Tibial nerve (tissue), 4 donors: ENCODE measurements around the gene CEP112. TPM values are rescaled to one million over a fixed set of nuclear protein-coding genes. Genes with fewer than 3 reads are reported as not detected.

ENCODE experiments used
- DNase-seq, 2 donors: peaks; one replicate each; pipeline ENCODE4 v3.0.0-alpha.2; 2019; ENCODE audit warnings: low spot score in 2 of 2
- H3K27ac ChIP-seq, 4 donors: fragments of 200-600 bp; sonication (generic) in 3 of 4; one replicate each; pipeline ENCODE4 v1.5.1; 2017 to 2019; ENCODE audit warnings: mild to moderate bottlenecking in 1 of 4
- H3K27me3 ChIP-seq, 2 donors: fragments of 200-600 bp; sonication (generic) in 1 of 2; one replicate each; pipeline versions ENCODE4 v1.5.1 to v1.6.0; 2017 to 2019
- H3K36me3 ChIP-seq, 3 donors: fragments of 200-600 bp; sonication (generic); one replicate each; pipeline ENCODE4 v1.5.1; 2018 to 2019
- H3K4me1 ChIP-seq, 4 donors: fragments of 200-600 bp; sonication (generic) in 3 of 4; one replicate each; pipeline ENCODE4 v1.5.1; 2017 to 2019
- H3K4me3 ChIP-seq, 4 donors: fragments of 200-600 bp; sonication (generic) in 3 of 4; one replicate each; pipeline ENCODE4 v1.5.1; 2017 to 2019; ENCODE audit warnings: mild to moderate bottlenecking in 1 of 4, moderate library complexity in 1 of 4
- H3K9me3 ChIP-seq, 4 donors: fragments of 200-600 bp; sonication (generic) in 3 of 4; one replicate each; pipeline ENCODE4 v1.5.1; 2017 to 2019
- EP300 ChIP-seq, 2 donors: sonication (generic); formaldehyde crosslinking; IDR thresholded peaks; one replicate each; pipeline ENCODE4 v1.6.1; 2017; ENCODE audit warnings: antibody characterized with exemption in 2 of 2, mild to moderate bottlenecking in 1 of 2
- POLR2A ChIP-seq, 2 donors: fragments of 450-650 bp; IDR thresholded peaks; one replicate each; pipeline ENCODE4 v1.6.1; 2017; ENCODE audit warnings: antibody characterized with exemption in 2 of 2, mild to moderate bottlenecking in 2 of 2, moderate library complexity in 2 of 2
- WGBS, 2 donors: methylation state at CpG; one replicate each; pipeline ENCODE4 v1.1.5; 2018; 5-methylcytosine and 5-hydroxymethylcytosine counted together
- total RNA-seq, 4 donors: library from RNA; depleted of rRNA; stranded (reverse); fragments of >200 nt; gene quantifications; one replicate each; pipeline ENCODE4 v1.1.0, GENCODE V29; 2016
- TF ChIP-seq, protein P1 (sequence below), 5 experiments: fragments of 200-600 bp in 3 of 5; fragments of 450-650 bp in 2 of 5; sonication (generic) in 3 of 5; IDR thresholded peaks; one replicate each; pipeline ENCODE4 v1.5.1; 2016 to 2019; ENCODE audit warnings: antibody characterized with exemption in 5 of 5, mild to moderate bottlenecking in 3 of 5, moderate library complexity in 2 of 5

The CEP112 gene
- 10 to 100 TPM; 26.0 to 46.8 (median 34.2) TPM for total RNA-seq

DNA sequence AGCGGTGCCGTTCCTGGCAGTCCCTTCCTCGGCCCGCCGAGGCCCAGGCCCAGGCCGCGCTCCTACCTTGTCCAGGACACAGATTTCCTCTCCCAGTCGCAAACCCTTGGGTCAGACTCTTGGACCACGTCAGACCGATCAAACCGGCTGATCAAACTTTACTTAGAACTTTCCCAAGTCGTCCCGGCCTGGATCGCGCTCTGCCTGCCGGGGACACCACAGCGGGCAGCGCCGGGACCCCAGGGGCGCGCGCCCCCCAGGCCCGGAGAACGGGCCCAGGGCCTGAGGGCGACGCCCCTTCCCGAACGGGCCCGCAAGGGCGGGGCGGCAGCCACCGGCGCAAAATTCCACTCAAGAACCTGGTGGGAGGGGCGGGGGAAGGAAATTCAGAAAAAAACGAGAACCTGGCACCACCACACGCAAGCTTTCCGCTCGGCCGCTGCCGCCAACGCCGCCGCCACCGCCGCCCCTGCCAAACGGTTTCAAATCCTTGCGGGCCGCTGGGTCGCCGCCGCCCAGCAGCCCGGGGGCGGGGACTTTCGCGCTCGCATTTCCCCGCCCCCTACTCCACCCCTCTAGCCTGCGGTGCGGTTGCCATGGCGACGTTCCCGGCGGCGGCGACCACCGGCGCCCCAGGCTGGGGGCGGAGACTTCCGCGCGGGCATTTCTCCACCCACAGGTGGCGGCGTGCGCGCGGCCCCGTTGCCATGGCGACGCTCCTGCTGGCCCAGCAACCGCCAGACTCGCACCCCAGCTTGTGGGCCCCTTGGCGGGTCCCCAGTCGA lies at the start of gene CEP112:
Gene CEP112, minus strand, starts transcription at position 541 of the 785 bp plus-strand sequence.
- peak; percentile 35 to 59 for DNase-seq
- no peaks in the 10 kb centered on the region for H3K27me3 ChIP-seq
- H3K36me3 ChIP-seq, result no peaks in the 10 kb centered on the region
- TF ChIP-seq POLR2A (IDR thresholded peaks at IDR 0.05) (peak in 1 of 2 donors; percentile 37), EP300 (IDR thresholded peaks at IDR 0.05) (peak in 1 of 2 donors; percentile 33)
- TF ChIP-seq, protein P1, sequence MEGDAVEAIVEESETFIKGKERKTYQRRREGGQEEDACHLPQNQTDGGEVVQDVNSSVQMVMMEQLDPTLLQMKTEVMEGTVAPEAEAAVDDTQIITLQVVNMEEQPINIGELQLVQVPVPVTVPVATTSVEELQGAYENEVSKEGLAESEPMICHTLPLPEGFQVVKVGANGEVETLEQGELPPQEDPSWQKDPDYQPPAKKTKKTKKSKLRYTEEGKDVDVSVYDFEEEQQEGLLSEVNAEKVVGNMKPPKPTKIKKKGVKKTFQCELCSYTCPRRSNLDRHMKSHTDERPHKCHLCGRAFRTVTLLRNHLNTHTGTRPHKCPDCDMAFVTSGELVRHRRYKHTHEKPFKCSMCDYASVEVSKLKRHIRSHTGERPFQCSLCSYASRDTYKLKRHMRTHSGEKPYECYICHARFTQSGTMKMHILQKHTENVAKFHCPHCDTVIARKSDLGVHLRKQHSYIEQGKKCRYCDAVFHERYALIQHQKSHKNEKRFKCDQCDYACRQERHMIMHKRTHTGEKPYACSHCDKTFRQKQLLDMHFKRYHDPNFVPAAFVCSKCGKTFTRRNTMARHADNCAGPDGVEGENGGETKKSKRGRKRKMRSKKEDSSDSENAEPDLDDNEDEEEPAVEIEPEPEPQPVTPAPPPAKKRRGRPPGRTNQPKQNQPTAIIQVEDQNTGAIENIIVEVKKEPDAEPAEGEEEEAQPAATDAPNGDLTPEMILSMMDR (IDR thresholded peaks at IDR 0.05), result peak in 1 of 5 experiments; percentile 39
- peak within 1 kb of the TSS; percentile 42 to 87 (median 80) for H3K27ac ChIP-seq
- H3K4me1 ChIP-seq, result peaks cover 0 to 23% (median 14%) of the 10 kb centered on the region in 4 donors
- H3K4me3 ChIP-seq, result peak within 1 kb of the TSS; percentile 53 to 69 (median 60)
- H3K9me3 ChIP-seq, result no peaks in the 10 kb centered on the region
- 0 to 1% methylated on average over 25 to 83 of the region's 83 CpGs for WGBS, 2 donors

DNA sequence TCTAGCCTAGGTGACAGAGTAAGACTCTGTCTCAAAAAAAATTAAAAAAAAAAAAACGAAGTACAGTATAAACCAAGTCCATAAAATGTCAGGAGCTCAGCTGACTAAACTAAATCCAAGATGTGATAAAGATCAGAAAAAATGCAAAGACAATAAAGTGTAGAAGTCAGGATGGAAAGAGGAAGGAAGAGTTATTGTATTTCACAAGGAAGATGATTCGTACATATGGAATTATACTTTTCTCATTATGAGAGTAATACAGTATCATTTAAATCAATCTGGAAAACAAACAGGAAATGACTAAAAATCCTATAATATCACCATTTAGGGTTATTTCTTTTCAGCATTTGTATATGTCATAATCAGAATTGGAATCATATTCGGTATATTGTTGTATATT lies 48.7 kb upstream of the CEP112 start:
- no peaks in the 10 kb centered on the region for H3K4me1 ChIP-seq
- H3K27me3 ChIP-seq, result no peaks in the 10 kb centered on the region
- H3K36me3 ChIP-seq, result no peaks in the 10 kb centered on the region
- no peaks in the 10 kb centered on the region for H3K9me3 ChIP-seq
- 54% methylated on average over 3 of the region's 3 CpGs for WGBS, 2 donors
- TF ChIP-seq POLR2A (IDR thresholded peaks at IDR 0.05) (no peak), EP300 (IDR thresholded peaks at IDR 0.05) (no peak)
- TF ChIP-seq, protein P1 (IDR thresholded peaks at IDR 0.05), result no peak
- DNase-seq, result no peak
- H3K4me3 ChIP-seq, result no peak overlapping the region
- H3K27ac ChIP-seq, result no peak overlapping the region

DNA sequence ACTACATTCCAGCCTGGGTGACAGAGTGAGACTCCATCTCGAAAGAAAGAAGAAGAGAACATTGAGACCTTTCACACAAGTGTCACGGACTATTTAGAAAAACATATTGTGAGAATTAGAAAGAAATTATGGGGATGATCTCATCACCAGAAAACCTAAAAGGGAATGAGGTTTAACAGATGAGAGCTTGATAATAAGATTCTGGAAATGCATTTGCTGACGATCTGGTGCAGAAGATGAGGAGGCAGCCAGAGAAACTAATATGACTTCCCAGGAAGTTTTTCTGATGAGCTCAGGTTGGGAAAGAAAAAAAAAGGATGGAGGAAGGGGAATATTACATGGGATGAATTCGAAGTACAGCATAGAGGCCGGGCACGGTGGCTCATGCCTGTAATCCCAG lies 48.1 kb upstream of the CEP112 start:
- Histone ChIP-seq H3K4me3 (no peak overlapping the region), H3K9me3 (no peaks in the 10 kb centered on the region), H3K27ac (no peak overlapping the region), H3K27me3 (no peaks in the 10 kb centered on the region), H3K36me3 (no peaks in the 10 kb centered on the region), H3K4me1 (no peaks in the 10 kb centered on the region)
- no peak for TF ChIP-seq POLR2A (IDR thresholded peaks at IDR 0.05)
- no peak for TF ChIP-seq EP300 (IDR thresholded peaks at IDR 0.05)
- TF ChIP-seq, protein P1 (IDR thresholded peaks at IDR 0.05), result no peak
- WGBS, 2 donors, result 79 to 80% methylated on average over 6 of the region's 6 CpGs
- no peak for DNase-seq

DNA sequence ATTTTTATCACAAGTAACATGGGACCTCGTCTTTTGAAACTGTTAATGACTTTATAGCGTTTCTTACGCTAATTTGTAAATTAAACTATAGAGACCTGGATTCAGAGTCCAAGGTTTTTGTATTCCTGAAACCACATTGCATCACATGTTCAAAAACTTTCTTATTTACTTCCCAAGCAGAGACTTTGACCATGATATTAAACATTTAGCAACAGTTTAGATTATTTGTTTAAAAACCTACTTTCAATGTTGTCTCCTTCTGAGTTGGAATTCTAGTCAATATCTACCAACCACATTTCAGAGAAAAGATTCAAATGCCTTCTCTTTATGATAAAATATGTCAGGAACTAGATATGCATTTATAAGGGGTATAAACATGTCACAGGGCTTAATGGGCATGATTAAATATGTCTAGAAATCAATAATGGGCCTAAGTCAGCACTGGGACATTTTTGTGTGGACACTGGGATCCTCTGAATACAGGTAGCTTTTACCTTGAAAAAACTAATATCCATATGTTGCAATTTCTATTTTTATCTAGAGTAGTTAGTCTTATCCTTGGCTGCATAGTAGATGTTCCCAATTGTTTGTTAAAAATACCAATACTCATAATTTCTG lies 43.6 kb upstream of the CEP112 start:
- H3K4me1 ChIP-seq, result no peaks in the 10 kb centered on the region
- DNase-seq, result no peak
- WGBS, 2 donors, result 93% methylated on average over 3 of the region's 3 CpGs
- TF ChIP-seq, protein P1 (IDR thresholded peaks at IDR 0.05), result no peak
- no peak for TF ChIP-seq POLR2A (IDR thresholded peaks at IDR 0.05)
- TF ChIP-seq EP300 (IDR thresholded peaks at IDR 0.05), result no peak
- H3K36me3 ChIP-seq, result no peaks in the 10 kb centered on the region
- H3K9me3 ChIP-seq, result no peaks in the 10 kb centered on the region
- H3K27me3 ChIP-seq, result no peaks in the 10 kb centered on the region
- H3K4me3 ChIP-seq, result no peak overlapping the region
- H3K27ac ChIP-seq, result no peak overlapping the region

DNA sequence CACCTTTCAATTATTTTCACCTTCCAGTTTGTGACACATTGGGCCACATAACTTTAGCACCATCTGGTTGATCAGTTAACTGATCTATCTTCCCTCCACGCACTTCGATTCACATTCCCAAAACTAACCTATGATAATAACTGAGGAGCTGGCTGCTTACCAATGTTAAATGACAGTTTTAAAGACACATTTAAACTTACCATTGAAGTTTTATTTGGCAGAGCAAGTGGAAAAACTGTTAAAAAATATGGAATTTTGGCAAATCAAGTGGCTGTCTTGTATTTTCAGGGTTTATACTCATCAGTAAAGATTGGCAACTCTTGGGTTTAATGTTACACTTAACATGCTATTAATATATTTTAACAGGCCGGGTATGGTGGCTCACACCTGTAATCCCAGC lies 42.7 kb upstream of the CEP112 start:
- Histone ChIP-seq H3K27ac (no peak overlapping the region), H3K27me3 (no peaks in the 10 kb centered on the region)
- WGBS, 2 donors, result 86 to 87% methylated on average over 3 of the region's 3 CpGs

More for the DNA sequence above, 42.7 kb upstream of the CEP112 start:
- Histone ChIP-seq H3K9me3 (no peaks in the 10 kb centered on the region), H3K4me1 (no peaks in the 10 kb centered on the region), H3K4me3 (no peak overlapping the region), H3K36me3 (no peaks in the 10 kb centered on the region)
- DNase-seq, result no peak
- no peak for TF ChIP-seq POLR2A (IDR thresholded peaks at IDR 0.05)
- no peak for TF ChIP-seq EP300 (IDR thresholded peaks at IDR 0.05)
- TF ChIP-seq, protein P1 (IDR thresholded peaks at IDR 0.05), result no peak
